SU-DHL-6 (cell line): ENCODE data around the gene SLC25A23.

Source experiments
- EZH2phosphoT487 ChIP-seq: fragments of 200-600 bp; sonication (generic), shearing (Covaris generic); conservative IDR thresholded peaks from 2 replicates; pipeline ENCODE4 v1.6.1; 2018; ENCODE audit warnings: mild to moderate bottlenecking, antibody characterized with exemption, low read length, moderate library complexity, mixed read lengths
- TF ChIP-seq, protein P1 (sequence below): fragments of 200-600 bp; sonication (generic); IDR thresholded peaks from one replicate; pipeline ENCODE4 v1.5.1; 2017; ENCODE audit warnings: antibody characterized with exemption, mild to moderate bottlenecking, low read length, moderate library complexity; ENCODE audit not compliant: insufficient read depth, poor library complexity, severe bottlenecking

DNA sequence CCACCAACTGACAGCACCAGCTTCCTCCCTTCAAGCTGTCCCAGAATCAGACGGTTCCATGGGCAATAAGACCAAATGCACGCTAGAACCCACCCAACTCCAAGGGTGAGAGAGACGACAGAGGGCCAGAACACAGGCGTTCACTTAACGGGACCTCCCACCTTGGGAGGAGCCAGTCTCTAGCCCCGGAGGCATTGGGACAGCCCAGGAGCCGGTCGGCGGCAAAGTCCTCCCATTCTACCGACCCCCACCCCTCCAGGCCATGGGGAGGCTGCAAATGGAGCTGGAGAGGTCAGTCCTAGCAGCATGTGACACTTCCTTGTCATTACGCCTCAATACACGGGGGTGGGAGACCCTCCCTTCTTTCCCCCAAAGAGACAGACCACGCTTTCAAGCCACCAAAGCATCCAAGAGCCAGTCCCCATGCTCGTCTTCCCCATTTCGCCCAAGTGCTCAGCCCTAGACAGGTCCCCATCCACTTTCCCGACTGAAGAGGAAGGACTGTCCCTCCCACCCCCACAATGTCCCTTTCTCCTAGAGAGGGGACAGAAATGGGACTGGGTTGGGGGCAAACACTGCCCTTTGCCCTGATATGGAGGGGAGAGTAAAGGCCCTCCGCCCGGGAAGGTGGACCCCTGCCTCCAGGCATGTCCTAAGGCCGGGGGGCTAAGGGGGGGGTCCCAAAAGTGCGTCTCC, 35.9 kb downstream of the SLC25A23 start:
- TF ChIP-seq, protein P1, sequence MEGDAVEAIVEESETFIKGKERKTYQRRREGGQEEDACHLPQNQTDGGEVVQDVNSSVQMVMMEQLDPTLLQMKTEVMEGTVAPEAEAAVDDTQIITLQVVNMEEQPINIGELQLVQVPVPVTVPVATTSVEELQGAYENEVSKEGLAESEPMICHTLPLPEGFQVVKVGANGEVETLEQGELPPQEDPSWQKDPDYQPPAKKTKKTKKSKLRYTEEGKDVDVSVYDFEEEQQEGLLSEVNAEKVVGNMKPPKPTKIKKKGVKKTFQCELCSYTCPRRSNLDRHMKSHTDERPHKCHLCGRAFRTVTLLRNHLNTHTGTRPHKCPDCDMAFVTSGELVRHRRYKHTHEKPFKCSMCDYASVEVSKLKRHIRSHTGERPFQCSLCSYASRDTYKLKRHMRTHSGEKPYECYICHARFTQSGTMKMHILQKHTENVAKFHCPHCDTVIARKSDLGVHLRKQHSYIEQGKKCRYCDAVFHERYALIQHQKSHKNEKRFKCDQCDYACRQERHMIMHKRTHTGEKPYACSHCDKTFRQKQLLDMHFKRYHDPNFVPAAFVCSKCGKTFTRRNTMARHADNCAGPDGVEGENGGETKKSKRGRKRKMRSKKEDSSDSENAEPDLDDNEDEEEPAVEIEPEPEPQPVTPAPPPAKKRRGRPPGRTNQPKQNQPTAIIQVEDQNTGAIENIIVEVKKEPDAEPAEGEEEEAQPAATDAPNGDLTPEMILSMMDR, result no peak
- no peak for TF ChIP-seq EZH2phosphoT487
